ENCODE data around the gene ATP13A2. TPM values are rescaled to one million over a fixed set of nuclear protein-coding genes. Genes with fewer than 3 reads are reported as not detected.
"Not testable (repeated sequence)": the region's sequence is repeated elsewhere in the genome, so short reads cannot be mapped to it uniquely, and the experiment has no call there.

ATP13A2 gene
- total RNA-seq, 1 donor from 2014 or later: 50.2 TPM

GRCh38 chr1:16960560-16961296 is 51.0 kb downstream of the ATP13A2 start:
- Mint-ChIP-seq H3K27ac (peak overlapping the region; percentile 62), H3K9me3 (no peaks in the 10 kb centered on the region), H3K4me3 (peak overlapping the region; percentile 76)

DNA sequence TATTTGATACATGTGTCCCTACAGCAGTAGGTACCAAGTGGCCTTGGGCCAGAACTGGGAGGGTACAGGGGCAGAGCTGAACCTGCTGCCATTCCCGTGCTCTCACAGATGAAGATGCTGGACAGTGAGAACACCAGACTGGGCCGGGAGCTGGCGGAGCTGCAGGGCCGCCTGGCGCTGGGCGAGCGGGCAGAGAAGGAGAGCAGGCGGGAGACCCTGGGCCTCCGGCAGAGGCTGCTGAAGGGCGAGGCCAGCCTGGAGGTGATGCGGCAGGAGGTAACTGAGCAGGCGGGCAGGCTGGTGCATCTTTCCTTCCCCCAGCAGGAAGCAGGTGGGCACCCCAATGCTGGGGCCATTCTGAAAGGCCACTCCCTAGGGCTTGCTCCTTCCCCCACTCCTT is 53.3 kb downstream of the ATP13A2 start:
- Mint-ChIP-seq H3K36me3 (ENCODE audit: low read depth) (no peaks in the 10 kb centered on the region), H3K27ac (no peak overlapping the region), H3K9me3 (no peaks in the 10 kb centered on the region), H3K27me3 (no peaks in the 10 kb centered on the region), H3K4me3 (no peak overlapping the region), H3K4me1 (peaks cover 7% of the 10 kb centered on the region)
- intact Hi-C loops (cut with micrococcal nuclease): no loop called here
- no peak for DNase-seq

More at GRCh38 chr1:16960560-16961296, 51.0 kb downstream of the ATP13A2 start:
- intact Hi-C loops (cut with micrococcal nuclease): no loop called here
- peaks cover 9% of the 10 kb centered on the region for H3K4me1 Mint-ChIP-seq
- peaks cover under 1% of the 10 kb centered on the region for H3K36me3 Mint-ChIP-seq (ENCODE audit: low read depth)
- DNase-seq: peak; percentile 95
- no peaks in the 10 kb centered on the region for H3K27me3 Mint-ChIP-seq

DNA sequence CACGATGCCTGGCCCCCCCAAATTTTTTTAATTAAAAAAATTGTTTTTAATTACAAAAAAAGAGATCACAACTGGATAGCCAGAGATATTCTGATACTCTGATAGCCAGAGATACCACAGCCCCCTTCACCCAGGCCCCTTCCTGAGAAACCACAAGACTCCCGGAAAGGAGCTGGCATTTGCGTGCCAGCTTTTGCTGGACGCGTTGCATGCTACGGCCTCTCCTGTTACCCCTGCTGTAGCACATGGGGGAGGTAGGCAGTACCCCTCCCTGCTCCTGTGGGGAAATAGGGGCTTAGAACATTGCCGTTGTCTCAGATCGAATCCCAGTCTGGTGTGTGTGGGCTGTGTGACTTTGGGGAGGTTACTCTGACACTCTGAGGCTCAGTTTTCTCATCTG is 54.0 kb downstream of the ATP13A2 start:
- DNase-seq: no peak
- Mint-ChIP-seq H3K27ac (no peak overlapping the region), H3K4me1 (peaks cover 7% of the 10 kb centered on the region), H3K36me3 (ENCODE audit: low read depth) (no peaks in the 10 kb centered on the region), H3K4me3 (no peak overlapping the region), H3K9me3 (no peaks in the 10 kb centered on the region), H3K27me3 (no peaks in the 10 kb centered on the region)
- intact Hi-C loops (cut with micrococcal nuclease): no loop called here

GRCh38 chr1:16956775-16957174 is 55.0 kb downstream of the ATP13A2 start:
- no peaks in the 10 kb centered on the region for H3K36me3 Mint-ChIP-seq (ENCODE audit: low read depth)
- H3K4me3 Mint-ChIP-seq: no peak overlapping the region
- no peak overlapping the region for H3K27ac Mint-ChIP-seq
- H3K27me3 Mint-ChIP-seq: no peaks in the 10 kb centered on the region
- H3K4me1 Mint-ChIP-seq: peaks cover 7% of the 10 kb centered on the region
- DNase-seq: no peak
- intact Hi-C loops (cut with micrococcal nuclease): no loop called here
- H3K9me3 Mint-ChIP-seq: no peaks in the 10 kb centered on the region

GRCh38 chr1:16955186-16955585 is 56.5 kb downstream of the ATP13A2 start:
- no peak for DNase-seq
- Mint-ChIP-seq H3K4me1 (no peaks in the 10 kb centered on the region), H3K4me3 (no peak overlapping the region), H3K9me3 (no peaks in the 10 kb centered on the region), H3K27ac (no peak overlapping the region), H3K36me3 (ENCODE audit: low read depth) (no peaks in the 10 kb centered on the region), H3K27me3 (no peaks in the 10 kb centered on the region)
- intact Hi-C loops (cut with micrococcal nuclease): no loop called here

GRCh38 chr1:16954579-16954978 is 57.1 kb downstream of the ATP13A2 start:
- Mint-ChIP-seq H3K27ac (no peak overlapping the region), H3K4me3 (no peak overlapping the region)
- intact Hi-C loops (cut with micrococcal nuclease): loop anchor here (5.0 kb wide), 1 partner anchor 93 kb away; no protein-coding TSS in a partner anchor

DNA sequence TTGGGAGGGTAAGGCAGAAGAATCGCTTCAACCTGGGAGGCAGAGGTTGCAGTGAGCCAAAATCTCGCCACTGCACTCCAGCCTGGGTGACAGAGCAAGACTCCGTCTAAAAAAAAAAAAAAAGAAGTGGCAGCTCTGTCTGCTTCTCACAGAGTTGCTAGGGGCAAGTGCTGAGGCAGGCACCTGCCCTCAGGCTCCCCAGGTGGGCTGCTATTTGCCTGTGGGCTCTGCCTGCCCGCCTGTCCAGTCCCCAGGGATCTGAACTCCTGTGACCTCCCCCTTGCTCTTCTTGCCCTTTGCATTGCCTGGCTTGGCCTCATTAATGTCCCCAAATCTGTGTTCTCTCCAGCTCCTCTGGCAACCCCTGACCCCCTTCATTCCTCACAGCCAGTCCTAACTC is 59.4 kb downstream of the ATP13A2 start:
- not testable (repeated sequence) for H3K4me3 Mint-ChIP-seq; H3K27ac Mint-ChIP-seq; H3K9me3 Mint-ChIP-seq; H3K36me3 Mint-ChIP-seq (ENCODE audit: low read depth); H3K27me3 Mint-ChIP-seq; DNase-seq; H3K4me1 Mint-ChIP-seq
- intact Hi-C loops (cut with micrococcal nuclease): loop anchor here (5.0 kb wide), 1 partner anchor 95 kb away; no protein-coding TSS in a partner anchor

More at GRCh38 chr1:16954579-16954978, 57.1 kb downstream of the ATP13A2 start:
- no peaks in the 10 kb centered on the region for H3K27me3 Mint-ChIP-seq
- H3K36me3 Mint-ChIP-seq (ENCODE audit: low read depth): no peaks in the 10 kb centered on the region
- H3K4me1 Mint-ChIP-seq: no peaks in the 10 kb centered on the region
- no peak for DNase-seq
- H3K9me3 Mint-ChIP-seq: no peaks in the 10 kb centered on the region

DNA sequence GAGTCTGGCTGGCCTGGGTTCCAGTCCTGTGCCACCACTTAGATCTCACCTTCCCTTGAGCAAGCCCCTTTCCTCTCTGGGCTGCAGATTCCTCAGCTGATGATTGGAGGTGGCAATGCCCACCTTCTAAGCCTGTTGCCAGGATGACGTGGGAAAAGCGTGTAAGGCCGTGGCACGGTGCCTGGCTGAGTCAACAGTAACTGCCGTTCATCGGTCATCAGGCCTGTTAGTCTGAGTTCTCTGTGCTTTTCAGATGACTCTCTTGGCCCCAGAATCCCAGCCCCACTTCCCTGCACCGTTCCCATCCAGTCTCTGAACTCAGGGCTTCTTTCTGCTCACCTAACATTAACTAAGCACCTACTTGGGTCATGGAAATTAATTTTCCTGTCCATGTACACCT is 62.7 kb downstream of the ATP13A2 start:
- DNase-seq; H3K4me3 Mint-ChIP-seq; H3K9me3 Mint-ChIP-seq; H3K4me1 Mint-ChIP-seq; H3K36me3 Mint-ChIP-seq (ENCODE audit: low read depth); intact Hi-C loops (cut with micrococcal nuclease); H3K27me3 Mint-ChIP-seq; H3K27ac Mint-ChIP-seq: not testable (repeated sequence)

DNA sequence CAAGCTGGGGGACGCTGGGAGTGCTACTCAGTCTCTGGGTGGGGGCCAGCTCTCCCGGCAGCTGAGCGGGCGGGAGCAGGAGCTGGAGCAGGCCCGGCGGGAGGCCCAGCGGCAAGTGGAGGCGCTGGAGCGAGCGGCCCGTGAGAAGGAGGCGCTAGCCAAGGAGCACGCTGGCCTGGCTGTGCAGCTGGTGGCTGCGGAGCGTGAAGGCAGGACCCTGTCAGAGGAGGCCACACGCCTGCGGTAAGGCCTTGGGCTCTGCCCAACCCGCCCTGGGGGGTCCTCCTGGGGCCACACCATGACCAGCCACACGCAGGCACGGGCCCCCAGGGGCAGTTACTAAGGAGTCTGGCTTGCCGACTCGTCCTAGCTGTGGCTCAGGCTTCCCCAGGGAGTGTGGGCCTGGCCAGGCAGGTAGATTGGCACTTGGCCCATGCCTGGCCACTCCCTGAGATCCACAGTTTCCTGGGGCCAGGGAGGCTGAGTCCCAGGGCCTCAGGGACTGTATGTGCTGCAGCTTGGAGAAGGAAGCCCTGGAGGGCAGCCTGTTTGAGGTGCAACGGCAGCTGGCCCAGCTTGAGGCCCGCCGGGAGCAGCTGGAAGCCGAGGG is 63.3 kb downstream of the ATP13A2 start:
- intact Hi-C loops (cut with micrococcal nuclease): not testable (repeated sequence)

DNA sequence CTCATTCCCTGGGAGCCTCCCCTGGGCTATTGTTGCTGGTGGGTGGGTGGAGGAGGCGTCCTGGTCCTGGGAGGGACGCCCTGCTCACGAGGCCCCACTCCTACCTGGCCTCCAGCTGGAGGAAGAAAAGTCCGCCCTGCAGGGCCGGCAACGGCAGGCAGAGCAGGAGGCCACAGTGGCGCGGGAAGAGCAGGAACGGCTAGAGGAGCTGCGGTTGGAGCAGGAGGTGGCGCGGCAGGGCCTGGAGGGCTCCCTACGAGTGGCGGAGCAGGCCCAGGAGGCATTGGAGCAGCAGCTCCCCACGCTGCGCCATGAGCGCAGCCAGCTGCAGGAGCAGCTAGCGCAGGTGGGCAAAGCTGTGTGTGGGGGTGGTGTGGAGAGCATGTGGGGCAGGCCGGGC is 65.1 kb downstream of the ATP13A2 start:
- no peak for DNase-seq
- Mint-ChIP-seq H3K9me3 (no peaks in the 10 kb centered on the region), H3K36me3 (ENCODE audit: low read depth) (no peaks in the 10 kb centered on the region), H3K4me1 (no peaks in the 10 kb centered on the region), H3K27ac (no peak overlapping the region), H3K27me3 (no peaks in the 10 kb centered on the region), H3K4me3 (no peak overlapping the region)
- intact Hi-C loops (cut with micrococcal nuclease): no loop called here

More for the DNA sequence above, 63.3 kb downstream of the ATP13A2 start:
- H3K9me3 Mint-ChIP-seq; H3K27ac Mint-ChIP-seq; DNase-seq; H3K4me1 Mint-ChIP-seq; H3K36me3 Mint-ChIP-seq (ENCODE audit: low read depth); H3K4me3 Mint-ChIP-seq; H3K27me3 Mint-ChIP-seq: not testable (repeated sequence)

- H3K36me3 Mint-ChIP-seq (ENCODE audit: low read depth); DNase-seq; H3K27ac Mint-ChIP-seq; intact Hi-C loops (cut with micrococcal nuclease); H3K4me3 Mint-ChIP-seq; H3K4me1 Mint-ChIP-seq; H3K27me3 Mint-ChIP-seq; H3K9me3 Mint-ChIP-seq: not testable (repeated sequence)
Observed at GRCh38 chr1:16946185-16946584, 65.5 kb downstream of the ATP13A2 start.

DNA sequence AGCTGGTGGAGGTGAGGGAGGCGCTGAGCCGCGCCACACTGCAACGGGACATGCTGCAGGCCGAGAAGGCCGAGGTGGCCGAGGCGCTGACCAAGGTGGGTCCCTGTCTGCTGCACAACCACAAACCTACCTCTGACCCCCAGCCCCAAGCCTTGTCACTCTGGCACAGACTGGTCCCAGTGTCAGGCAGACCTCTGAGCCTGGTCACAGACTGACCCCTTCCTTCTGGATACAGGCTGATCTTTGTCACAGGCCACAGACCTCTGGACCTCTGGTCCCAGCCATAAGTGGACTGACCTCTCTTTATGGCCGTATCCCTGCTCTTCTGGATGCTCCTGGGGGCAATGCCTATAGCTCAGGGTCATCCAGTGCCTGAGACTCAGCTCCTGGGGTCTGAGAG is 66.2 kb downstream of the ATP13A2 start:
- intact Hi-C loops (cut with micrococcal nuclease); H3K4me3 Mint-ChIP-seq; H3K4me1 Mint-ChIP-seq; H3K36me3 Mint-ChIP-seq (ENCODE audit: low read depth); DNase-seq; H3K9me3 Mint-ChIP-seq; H3K27me3 Mint-ChIP-seq; H3K27ac Mint-ChIP-seq: not testable (repeated sequence)

- intact Hi-C loops (cut with micrococcal nuclease): no loop called here
- Mint-ChIP-seq H3K27ac (no peak overlapping the region), H3K4me1 (no peaks in the 10 kb centered on the region), H3K36me3 (ENCODE audit: low read depth) (no peaks in the 10 kb centered on the region), H3K4me3 (no peak overlapping the region), H3K27me3 (no peaks in the 10 kb centered on the region), H3K9me3 (no peaks in the 10 kb centered on the region)
- no peak for DNase-seq
Observed at GRCh38 chr1:16944038-16944437, 67.7 kb downstream of the ATP13A2 start.

GRCh38 chr1:16939386-16940180 is 72.1 kb downstream of the ATP13A2 start:
- H3K36me3 Mint-ChIP-seq (ENCODE audit: low read depth); H3K27me3 Mint-ChIP-seq; H3K9me3 Mint-ChIP-seq; intact Hi-C loops (cut with micrococcal nuclease); H3K4me3 Mint-ChIP-seq; H3K4me1 Mint-ChIP-seq; DNase-seq; H3K27ac Mint-ChIP-seq: not testable (repeated sequence)

Data from activated CD4-positive, alpha-beta T cell treated with anti-CD3 and anti-CD28 coated beads, Interleukin-2, amount 10 ng/mL, durations not matched to agents 24 days and 14 days (primary cell).